Fibroblast of gingiva (primary cell): ENCODE data around the gene SHISA9.

Experiments
- DNase-seq: peaks from one replicate; pipeline ENCODE4 v3.0.0-alpha.2; 2011; ENCODE audit warnings: low read depth

Gene SHISA9

GRCh38 chr16:12951976-12952375, 50.6 kb downstream of the SHISA9 start:
- DNase-seq: no peak

GRCh38 chr16:12958366-12958765, 57.0 kb downstream of the SHISA9 start:
- DNase-seq: no peak

- DNase-seq: no peak
Measured at GRCh38 chr16:12959072-12959471, 57.7 kb downstream of the SHISA9 start.

- DNase-seq: no peak
Measured at GRCh38 chr16:12961626-12962025, 60.2 kb downstream of the SHISA9 start.

- DNase-seq: no peak
Measured at GRCh38 chr16:12964461-12964860, 63.1 kb downstream of the SHISA9 start.

- no peak for DNase-seq
Measured at GRCh38 chr16:12965274-12965804, 63.9 kb downstream of the SHISA9 start.

- no peak for DNase-seq
Measured at GRCh38 chr16:12971241-12971640, 69.8 kb downstream of the SHISA9 start.

- DNase-seq: no peak
Measured at GRCh38 chr16:12972246-12972645, 70.8 kb downstream of the SHISA9 start.

- no peak for DNase-seq
Measured at GRCh38 chr16:12975766-12976165, 74.4 kb downstream of the SHISA9 start.

- DNase-seq: no peak
Measured at GRCh38 chr16:12976496-12976895, 75.1 kb downstream of the SHISA9 start.

- no peak for DNase-seq
Measured at GRCh38 chr16:12976936-12977335, 75.5 kb downstream of the SHISA9 start.

- DNase-seq: no peak
Measured at GRCh38 chr16:12985516-12985915, 84.1 kb downstream of the SHISA9 start.

- DNase-seq: no peak
Measured at GRCh38 chr16:12988071-12988470, 86.7 kb downstream of the SHISA9 start.

GRCh38 chr16:12992066-12992465, 90.7 kb downstream of the SHISA9 start:
- no peak for DNase-seq

GRCh38 chr16:12994402-12994801, 93.0 kb downstream of the SHISA9 start:
- no peak for DNase-seq

GRCh38 chr16:12995721-12996372, 94.4 kb downstream of the SHISA9 start:
- no peak for DNase-seq

- no peak for DNase-seq
Measured at GRCh38 chr16:12998361-12999085, 97.1 kb downstream of the SHISA9 start.

GRCh38 chr16:12999368-12999767, 98.0 kb downstream of the SHISA9 start:
- no peak for DNase-seq

GRCh38 chr16:13005721-13006247, 104.4 kb downstream of the SHISA9 start:
- DNase-seq: no peak

GRCh38 chr16:13012601-13013000, 111.2 kb downstream of the SHISA9 start:
- DNase-seq: no peak

- no peak for DNase-seq
Measured at GRCh38 chr16:13013043-13013442, 111.6 kb downstream of the SHISA9 start.

- DNase-seq: no peak
Measured at GRCh38 chr16:13014476-13014875, 113.1 kb downstream of the SHISA9 start.

GRCh38 chr16:13018026-13018425, 116.6 kb downstream of the SHISA9 start:
- DNase-seq: no peak
